CD4-positive, alpha-beta T cell treated with Interleukin-21 for 1 hour (primary cell): Measurements from ENCODE around the gene ZNF438.
A peak's percentile ranks its signal among the peaks of the same experiment; 100 is the strongest.
"Not testable (repeated sequence)": the region's sequence is repeated elsewhere in the genome, so short reads cannot be mapped to it uniquely, and the experiment has no call there.

Source experiments
- DNase-seq: peaks from one replicate; pipeline ENCODE4 v3.0.0-alpha.2; 2020

ZNF438 gene, protein sequence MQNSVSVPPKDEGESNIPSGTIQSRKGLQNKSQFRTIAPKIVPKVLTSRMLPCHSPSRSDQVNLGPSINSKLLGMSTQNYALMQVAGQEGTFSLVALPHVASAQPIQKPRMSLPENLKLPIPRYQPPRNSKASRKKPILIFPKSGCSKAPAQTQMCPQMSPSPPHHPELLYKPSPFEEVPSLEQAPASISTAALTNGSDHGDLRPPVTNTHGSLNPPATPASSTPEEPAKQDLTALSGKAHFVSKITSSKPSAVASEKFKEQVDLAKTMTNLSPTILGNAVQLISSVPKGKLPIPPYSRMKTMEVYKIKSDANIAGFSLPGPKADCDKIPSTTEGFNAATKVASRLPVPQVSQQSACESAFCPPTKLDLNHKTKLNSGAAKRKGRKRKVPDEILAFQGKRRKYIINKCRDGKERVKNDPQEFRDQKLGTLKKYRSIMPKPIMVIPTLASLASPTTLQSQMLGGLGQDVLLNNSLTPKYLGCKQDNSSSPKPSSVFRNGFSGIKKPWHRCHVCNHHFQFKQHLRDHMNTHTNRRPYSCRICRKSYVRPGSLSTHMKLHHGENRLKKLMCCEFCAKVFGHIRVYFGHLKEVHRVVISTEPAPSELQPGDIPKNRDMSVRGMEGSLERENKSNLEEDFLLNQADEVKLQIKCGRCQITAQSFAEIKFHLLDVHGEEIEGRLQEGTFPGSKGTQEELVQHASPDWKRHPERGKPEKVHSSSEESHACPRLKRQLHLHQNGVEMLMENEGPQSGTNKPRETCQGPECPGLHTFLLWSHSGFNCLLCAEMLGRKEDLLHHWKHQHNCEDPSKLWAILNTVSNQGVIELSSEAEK

DNA sequence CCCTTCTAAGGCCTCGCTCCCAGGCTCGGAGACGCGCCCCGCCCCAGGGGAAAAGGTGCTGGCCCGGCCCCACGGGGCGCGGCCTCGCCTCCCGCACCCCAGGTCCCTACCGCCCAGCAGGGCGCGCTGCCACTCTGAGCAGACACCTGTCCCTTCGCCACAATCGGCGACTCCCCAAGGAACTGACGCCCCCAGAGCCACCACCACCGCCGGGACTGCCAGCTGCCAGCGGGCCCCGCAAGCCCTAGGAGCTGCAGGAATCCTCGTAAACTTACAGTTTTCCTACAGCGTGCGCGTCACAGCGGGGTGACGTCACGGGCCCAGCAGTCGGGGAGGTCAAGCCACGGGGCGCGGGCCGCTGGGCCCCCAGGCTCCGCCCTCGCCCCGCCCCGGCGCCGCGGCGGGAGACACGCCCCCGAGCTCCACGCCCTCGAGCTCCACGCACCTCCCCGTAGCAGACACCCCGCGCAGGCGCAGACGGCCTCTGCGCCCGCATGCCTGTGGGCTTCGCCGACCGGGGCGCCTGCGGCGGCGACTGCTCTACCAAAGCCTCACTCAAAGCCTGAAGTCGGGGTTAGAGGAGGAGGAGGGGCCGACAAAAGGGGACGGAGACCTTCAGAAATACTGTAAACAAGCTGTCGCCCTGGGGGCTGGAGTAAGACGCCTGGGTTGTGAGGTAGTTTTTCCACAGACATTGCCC lies at the start of gene ZNF438:
TSS of gene ZNF438 (minus strand) at position 308 of the 700 bp plus-strand sequence. CDS start 154,831 bp downstream, outside the sequence.
- peak; percentile 95 for DNase-seq

GRCh38 chr10:31076610-31076988 lies 44.9 kb upstream of the ZNF438 start:
- no peak for DNase-seq

DNA sequence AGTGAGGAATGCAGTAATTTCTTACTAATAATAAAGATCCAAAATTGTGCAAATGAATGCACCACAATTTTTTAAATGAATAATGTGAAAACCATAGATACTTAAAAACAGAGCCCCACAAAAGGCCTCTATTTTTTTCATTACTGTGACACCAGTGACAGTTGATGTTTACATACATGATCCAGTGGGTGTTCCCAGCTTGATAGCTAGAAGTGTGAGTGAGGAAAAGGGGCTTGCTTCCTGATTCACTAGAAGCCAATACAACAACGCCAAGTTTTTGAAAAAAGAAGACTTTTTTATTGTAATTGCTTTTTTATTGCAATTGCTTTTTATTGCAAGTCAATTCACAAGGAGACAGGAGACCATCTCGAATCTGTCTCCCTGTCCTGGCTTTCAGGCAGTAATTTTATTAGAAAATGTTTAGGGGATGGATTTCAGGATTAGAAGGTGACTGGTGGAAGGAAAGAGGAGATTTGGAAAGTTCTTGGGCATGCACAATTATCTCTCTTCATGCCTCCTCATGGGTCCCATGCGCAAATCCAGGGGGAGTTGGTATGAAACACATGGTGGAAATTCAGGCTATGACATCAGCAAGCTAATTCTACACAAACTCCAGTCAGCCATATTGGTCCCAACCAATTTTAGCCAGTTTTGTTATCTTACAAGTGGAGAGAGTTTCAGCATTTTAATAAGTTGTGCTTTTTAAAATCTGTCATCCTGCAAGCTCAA lies 44.4 kb upstream of the ZNF438 start:
- no peak for DNase-seq

GRCh38 chr10:31075434-31075833 lies 43.8 kb upstream of the ZNF438 start:
- no peak for DNase-seq

GRCh38 chr10:31074722-31075086 lies 43.0 kb upstream of the ZNF438 start:
- DNase-seq: no peak

DNA sequence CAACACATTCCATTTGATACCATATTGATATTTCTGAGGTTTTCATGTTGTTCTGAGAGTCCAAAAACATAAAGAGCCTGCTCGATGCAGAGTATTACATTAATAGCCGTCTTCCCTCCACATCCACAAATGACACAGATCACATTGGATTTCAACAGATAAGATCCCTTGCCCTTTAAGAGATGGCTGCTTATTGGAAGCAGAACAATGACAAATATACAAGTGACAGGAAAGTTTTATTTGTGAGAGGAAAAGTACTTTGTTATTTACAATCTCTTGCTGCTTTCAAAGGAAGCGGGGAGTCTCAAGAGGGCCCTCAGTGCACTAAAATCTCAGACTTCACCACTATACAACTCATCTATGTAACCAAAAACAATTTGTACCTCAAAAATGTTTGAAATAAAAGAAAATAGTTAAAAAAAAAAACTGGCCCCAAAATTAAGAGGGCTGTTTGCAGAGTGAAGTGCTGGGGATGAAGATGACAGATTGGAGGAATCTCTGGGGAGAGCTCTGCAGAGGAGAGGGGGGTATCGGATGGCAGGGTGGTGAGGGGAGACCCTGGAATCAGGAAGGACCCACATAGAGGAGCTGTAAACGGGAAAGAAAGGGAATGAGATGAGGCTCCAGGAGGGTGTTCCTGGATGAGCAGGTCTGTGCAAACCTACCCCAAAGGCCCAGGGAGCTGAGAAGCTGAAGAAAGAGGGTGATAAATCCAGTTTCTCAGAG lies 42.5 kb upstream of the ZNF438 start:
- DNase-seq: no peak

DNA sequence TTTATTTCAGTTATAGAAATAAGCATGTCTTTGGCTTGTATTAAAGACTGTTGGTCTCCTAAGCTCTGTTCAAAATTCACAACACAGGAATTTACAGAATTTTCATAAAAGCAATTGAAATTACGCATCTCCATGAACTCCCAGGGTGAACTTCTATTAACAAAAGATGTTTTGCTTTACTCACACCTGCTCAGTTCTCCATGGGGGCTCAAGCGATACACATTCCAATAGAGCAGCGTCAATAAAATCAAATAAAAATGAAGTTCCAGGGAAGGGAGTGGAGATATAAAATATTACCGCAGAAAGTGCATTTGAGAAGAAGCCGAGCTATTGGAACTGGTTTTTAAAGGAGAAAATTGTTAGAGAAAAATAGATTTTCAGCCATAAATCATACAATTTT lies 41.5 kb upstream of the ZNF438 start:
- DNase-seq: no peak

- no peak for DNase-seq
Observed at GRCh38 chr10:31072451-31072850, 40.8 kb upstream of the ZNF438 start.

DNA sequence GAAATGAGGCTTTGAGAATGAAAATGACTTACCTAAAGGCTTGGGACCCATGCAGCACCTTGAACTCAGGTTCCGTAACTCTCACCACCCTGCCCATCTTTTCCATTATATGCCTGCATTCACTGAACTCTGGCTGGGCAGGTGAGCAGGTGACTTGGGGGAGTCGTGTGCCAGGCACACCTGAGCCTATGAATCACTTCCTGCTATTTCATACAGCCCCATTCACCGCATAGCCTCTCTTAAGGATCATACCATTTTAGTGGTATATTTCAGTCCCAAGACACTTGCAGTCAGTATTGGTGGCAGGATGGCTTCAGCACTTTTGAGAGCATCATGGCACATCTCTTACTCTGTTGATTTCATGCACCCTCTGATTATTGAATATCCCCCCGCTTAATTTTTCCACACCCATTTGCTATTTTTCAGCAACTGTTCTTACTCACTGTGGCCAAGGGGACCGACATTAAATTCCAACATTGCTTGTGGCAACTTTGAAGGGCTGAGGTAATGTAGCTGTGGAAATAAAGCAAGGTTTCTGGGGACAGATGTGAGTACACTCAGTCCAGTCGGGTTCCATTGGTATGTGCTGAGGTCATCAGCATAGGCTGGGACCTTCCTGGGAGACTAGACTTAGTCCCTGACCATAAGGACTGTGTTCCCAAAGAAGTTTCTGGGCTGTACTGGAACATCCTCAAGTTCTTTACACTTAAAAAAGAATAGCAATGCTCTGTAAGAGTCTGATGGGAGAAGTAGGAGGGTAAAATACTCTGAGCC lies 39.8 kb upstream of the ZNF438 start:
- no peak for DNase-seq

GRCh38 chr10:31070691-31071090 lies 39.0 kb upstream of the ZNF438 start:
- no peak for DNase-seq

- no peak for DNase-seq
Observed at GRCh38 chr10:31070025-31070424, 38.4 kb upstream of the ZNF438 start.

DNA sequence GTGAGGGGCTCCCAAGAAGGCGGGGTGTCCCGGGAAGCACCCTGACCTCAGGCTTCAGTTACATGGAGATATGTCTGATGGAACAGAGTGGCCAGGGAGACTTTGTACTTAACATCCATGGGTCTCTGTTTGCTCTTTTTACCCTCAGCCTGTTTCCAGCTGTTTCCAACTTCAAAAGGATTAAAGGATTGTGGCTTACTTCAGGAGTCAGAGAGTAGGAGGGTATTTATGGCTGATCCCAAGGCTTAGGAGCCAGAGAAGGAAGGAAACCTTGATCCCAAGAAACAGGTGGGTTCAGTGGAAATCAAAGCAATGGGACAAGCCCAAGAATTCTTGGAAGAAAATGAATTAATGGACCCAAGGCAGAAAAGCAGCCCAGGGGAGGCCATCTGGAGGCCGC lies 37.7 kb upstream of the ZNF438 start:
- DNase-seq: no peak

- DNase-seq: no peak
Observed at GRCh38 chr10:31064348-31064747, 32.7 kb upstream of the ZNF438 start.

GRCh38 chr10:31063841-31064240 lies 32.2 kb upstream of the ZNF438 start:
- DNase-seq: no peak

DNA sequence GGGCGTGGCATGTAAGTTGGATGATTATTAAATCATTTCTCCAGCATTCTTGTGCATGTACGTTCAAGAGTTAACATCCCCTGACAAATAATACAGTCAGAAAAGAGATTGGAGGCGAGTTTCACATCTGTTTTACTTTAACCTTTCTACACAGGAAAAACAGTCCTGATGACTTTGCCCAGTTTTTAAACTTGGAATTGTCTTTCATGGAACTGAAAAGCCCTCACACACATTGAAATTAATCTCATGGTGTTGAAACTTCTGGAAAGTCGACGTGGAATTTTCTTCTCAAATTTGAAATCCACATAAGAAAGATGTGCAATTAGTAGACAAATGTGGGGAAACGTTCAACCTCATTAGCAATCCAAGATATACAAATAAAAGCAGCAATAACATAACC lies 31.2 kb upstream of the ZNF438 start:
- no peak for DNase-seq

DNA sequence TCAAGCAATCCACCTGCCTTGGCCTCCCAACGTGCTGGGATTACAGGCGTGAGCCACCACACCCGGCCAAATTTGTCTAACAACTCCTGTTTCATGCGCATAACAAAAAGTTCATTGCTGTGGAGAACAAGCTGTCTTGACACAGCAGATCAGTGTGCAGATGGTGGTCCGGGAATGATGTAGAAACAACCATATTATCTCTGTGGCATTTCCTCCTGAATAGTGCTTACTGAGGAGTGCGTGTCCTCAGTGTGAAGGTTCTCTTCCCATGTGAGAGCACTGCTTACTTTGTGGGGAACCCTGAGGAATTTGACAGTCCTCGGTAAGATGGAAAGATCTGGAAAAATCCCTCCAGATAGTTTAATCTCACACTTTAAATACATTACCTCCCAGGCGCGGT lies 30.3 kb upstream of the ZNF438 start:
- DNase-seq: no peak

DNA sequence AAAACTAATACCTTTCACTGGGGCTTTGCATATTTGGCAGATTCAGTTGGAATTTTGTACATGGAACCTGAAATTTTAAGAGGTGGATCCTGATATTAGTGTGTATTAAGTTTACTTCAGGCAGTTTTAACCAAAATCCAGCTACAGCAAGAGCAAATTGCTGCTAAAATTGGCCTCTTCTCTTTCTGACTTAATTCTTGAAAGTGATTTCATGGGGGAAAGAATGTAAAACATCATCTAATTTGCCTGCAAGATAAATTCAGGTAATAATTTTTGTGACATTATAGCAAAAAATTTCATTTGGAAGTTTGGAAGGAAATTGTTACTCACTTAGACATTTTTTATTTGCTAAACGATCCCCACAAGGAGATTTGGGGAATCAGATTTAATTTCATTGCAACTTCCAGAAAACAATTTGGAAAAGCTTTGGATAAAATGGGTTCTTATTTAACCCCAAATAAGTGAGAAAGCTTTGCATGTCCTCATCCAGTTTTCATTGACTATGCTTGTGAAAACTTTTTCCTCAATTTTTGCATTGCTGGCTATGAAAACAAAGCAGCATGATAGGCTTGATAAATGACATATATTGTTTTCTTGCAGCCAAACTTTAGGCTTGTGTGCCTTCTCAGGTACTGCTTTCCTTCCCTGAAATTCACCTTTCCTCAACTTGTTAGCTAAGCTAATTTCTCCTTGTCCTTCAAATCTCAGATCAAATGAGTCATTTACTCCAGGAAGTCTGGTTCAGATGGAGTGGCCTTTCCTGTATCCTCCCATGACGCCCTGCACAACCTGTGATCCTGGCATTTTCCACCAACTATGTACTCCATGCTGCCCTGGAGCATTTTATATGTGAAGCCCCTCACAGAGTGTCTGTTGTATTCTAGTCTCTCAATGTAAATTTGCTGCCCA lies 27.4 kb upstream of the ZNF438 start:
- DNase-seq: no peak

DNA sequence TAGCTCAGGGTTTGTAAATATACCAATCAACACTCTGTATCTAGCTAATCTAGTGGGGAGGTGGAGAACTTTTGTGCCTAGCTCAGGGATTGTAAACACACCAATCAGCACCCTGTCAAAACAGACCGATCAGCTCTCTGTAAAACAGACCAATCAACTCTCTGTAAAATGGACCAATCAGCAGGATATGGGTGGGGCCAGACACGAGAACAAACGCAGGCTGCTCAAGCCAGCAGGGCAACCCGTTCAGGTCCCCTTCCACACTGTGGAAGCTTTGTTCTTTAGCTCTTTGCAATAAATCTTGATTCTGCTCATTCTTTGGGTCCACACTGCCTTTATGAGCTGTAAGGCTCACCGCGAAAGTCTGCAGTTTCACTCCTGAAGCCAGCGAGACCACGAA lies 25.0 kb upstream of the ZNF438 start:
- DNase-seq: not testable (repeated sequence)

DNA sequence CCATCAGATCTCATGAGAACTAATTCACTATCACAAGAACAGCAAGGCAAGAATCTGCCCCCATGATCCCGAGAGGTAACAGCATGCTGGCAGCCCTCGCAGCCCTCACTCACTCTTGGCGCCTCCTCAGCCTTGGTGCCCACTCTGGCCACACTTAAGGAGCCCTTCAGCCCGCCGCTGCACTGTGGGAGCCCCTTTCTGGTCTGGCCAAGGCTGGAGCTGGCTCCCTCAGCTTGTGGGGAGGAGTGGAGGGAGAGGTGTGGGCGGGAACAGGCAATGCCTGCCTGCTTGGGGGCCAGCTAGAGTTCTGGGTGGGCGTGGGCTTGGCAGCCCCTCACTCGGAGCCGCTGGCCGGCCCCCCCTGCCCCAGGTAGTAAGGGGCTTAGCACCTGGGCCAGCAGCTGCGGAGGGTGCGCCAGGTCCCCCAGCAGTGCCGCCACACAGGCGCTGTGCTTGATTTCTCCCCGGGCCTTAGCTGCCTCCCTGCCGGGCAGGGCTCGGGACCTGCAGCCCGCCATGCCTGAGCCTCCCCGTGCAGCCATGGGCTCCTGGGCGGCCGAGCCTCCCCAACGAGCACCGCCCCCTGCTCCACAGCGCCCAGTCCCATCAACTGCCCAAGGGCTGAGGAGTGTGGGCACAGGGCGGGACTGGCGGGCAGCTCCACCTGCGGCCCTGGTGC lies 24.0 kb upstream of the ZNF438 start:
- no peak for DNase-seq

DNA sequence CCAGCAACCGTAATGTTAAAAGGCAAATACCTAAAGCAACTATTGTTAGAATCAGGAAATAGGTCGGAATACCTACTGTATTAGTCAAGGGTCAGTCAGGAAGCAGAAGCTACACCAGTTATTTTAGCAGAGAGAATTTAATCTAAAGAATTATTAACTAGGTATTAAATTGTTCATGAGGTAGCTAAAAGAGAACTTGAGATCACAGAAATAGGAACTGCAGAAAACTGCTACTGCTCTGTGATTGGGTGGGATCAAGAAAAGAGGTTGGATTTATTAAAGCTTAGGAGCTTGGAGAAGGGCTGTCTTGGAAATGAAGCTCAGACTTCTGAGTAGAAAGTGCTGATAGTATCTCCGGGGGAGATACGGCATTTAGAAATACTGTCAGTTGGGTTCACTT lies 20.0 kb upstream of the ZNF438 start:
- no peak for DNase-seq
